WI38 (cell line): Measurements from ENCODE around the gene ARHGAP32.
"Not testable (repeated sequence)": the region's sequence is repeated elsewhere in the genome, so short reads cannot be mapped to it uniquely, and the experiment has no call there.

Experiments
- H3K4me3 ChIP-seq: 2 replicates; pipeline ENCODE4 v1.5.1; 2011; ENCODE audit warnings: low read depth, mild to moderate bottlenecking, control low read depth, low read length
- CTCF ChIP-seq: IDR thresholded peaks from 2 replicates; pipeline ENCODE4 v1.5.1; 2012; ENCODE audit warnings: low read depth, mild to moderate bottlenecking, control low read depth, low read length

Gene ARHGAP32

GRCh38 chr11:129012880-129013279 is 179.2 kb downstream of the ARHGAP32 start:
- no peak overlapping the region for H3K4me3 ChIP-seq
- no peak for TF ChIP-seq CTCF

GRCh38 chr11:129006161-129006560 is 186.0 kb downstream of the ARHGAP32 start:
- no peak for TF ChIP-seq CTCF
- H3K4me3 ChIP-seq, result no peak overlapping the region

- H3K4me3 ChIP-seq, result not testable (repeated sequence)
Observed at GRCh38 chr11:128999165-128999564, 193.0 kb downstream of the ARHGAP32 start.

- no peak overlapping the region for H3K4me3 ChIP-seq
- TF ChIP-seq CTCF, result no peak
Observed at GRCh38 chr11:128988242-128988970, 203.7 kb downstream of the ARHGAP32 start.

- no peak overlapping the region for H3K4me3 ChIP-seq
- TF ChIP-seq CTCF, result no peak
Observed at GRCh38 chr11:128985880-128986279, 206.2 kb downstream of the ARHGAP32 start.

- no peak for TF ChIP-seq CTCF
- H3K4me3 ChIP-seq, result no peak overlapping the region
Observed at GRCh38 chr11:128983023-128983422, 209.1 kb downstream of the ARHGAP32 start.

GRCh38 chr11:128981254-128981653 is 210.9 kb downstream of the ARHGAP32 start:
- no peak for TF ChIP-seq CTCF
- no peak overlapping the region for H3K4me3 ChIP-seq
